Stimulated activated CD4-positive, alpha-beta T cell treated with anti-CD3 and anti-CD28 coated beads, TNF-alpha, amount 100 ng/mL, for 4 hours (primary cell): ENCODE data around the gene ATP5IF1.

Source experiments
- DNase-seq, 3 experiments: peaks; one replicate each; pipeline ENCODE4 v3.0.0-alpha.2; 2020; ENCODE audit warnings: low read depth in 3 of 3

ATP5IF1 gene

GRCh38 chr1:28236656-28237322 is 865 bp downstream of the ATP5IF1 start:
- DNase-seq, result no peak

GRCh38 chr1:28239004-28239403 is 3.1 kb downstream of the ATP5IF1 start:
- no peak for DNase-seq

GRCh38 chr1:28240024-28240423 is 4.1 kb downstream of the ATP5IF1 start:
- DNase-seq, result no peak

GRCh38 chr1:28241638-28242241 is 5.8 kb downstream of the ATP5IF1 start:
- no peak for DNase-seq

- DNase-seq, result no peak
These were observed 7.9 kb downstream of the ATP5IF1 start for GRCh38 chr1:28243685-28244311.

GRCh38 chr1:28244549-28245251 is 8.8 kb downstream of the ATP5IF1 start:
- no peak for DNase-seq

GRCh38 chr1:28246427-28246832 is 10.5 kb downstream of the ATP5IF1 start:
- DNase-seq, result no peak

GRCh38 chr1:28247612-28248272 is 11.8 kb downstream of the ATP5IF1 start:
- DNase-seq, result no peak

- peak; percentile 55 to 74 (median 58) for DNase-seq
These were observed 12.5 kb downstream of the ATP5IF1 start for GRCh38 chr1:28248273-28249012.

GRCh38 chr1:28249013-28249865 is 13.3 kb downstream of the ATP5IF1 start:
- no peak for DNase-seq

GRCh38 chr1:28249866-28250295 is 14.0 kb downstream of the ATP5IF1 start:
- DNase-seq, result no peak

GRCh38 chr1:28256197-28256827 is 20.4 kb downstream of the ATP5IF1 start:
- no peak for DNase-seq

- DNase-seq, result no peak
These were observed 21.8 kb downstream of the ATP5IF1 start for GRCh38 chr1:28257736-28258135.

- no peak for DNase-seq
These were observed 22.8 kb downstream of the ATP5IF1 start for GRCh38 chr1:28258628-28259251.

GRCh38 chr1:28259252-28259933 is 23.5 kb downstream of the ATP5IF1 start, which contains the start of gene SESN2:
SESN2 (plus strand) TSS chr1:28259518; CDS start chr1:28259848, 330 bp downstream.
- DNase-seq, result peak; percentile 98 to 99 (median 99)

GRCh38 chr1:28259934-28260802 is 24.2 kb downstream of the ATP5IF1 start:
- peak in 1 of 3 experiments; percentile 13 for DNase-seq

- no peak for DNase-seq
These were observed 24.9 kb downstream of the ATP5IF1 start for GRCh38 chr1:28260803-28261174.

GRCh38 chr1:28264897-28265296 is 29.0 kb downstream of the ATP5IF1 start:
- no peak for DNase-seq
